HL-60/S4 treated with retinoic acid at 250 ng/mL for 4 days and 3 days (cell line): ENCODE data around the gene RSRC1.

Source experiments
- in situ Hi-C: fragments of 300-500 bp; cut with MboI; formaldehyde crosslinking; loops from 2 replicates; pipeline ENCODE4 v1.7.0; 2022; ENCODE audit warnings: low sequenced_read_pairs

RSRC1 gene

DNA sequence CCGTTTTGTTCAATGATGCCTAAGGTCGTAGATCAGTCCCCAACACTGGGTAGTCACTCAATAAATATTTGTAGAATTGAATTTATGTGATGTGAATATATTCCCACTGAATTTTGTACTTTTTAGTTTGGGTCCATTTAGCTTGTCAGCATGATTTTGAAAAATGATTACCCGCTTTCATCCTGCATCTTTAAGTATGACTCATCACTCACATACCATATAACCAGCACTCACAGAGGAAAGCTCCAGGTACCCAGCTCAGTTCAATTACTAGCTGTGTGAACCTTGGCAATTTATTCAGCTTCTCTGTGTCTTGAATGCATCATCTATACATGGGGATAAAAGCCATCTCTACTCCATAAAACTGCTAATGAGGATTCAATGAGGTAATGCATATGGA is 458.9 kb downstream of the RSRC1 start:
- in situ Hi-C loops: no loop called here

DNA sequence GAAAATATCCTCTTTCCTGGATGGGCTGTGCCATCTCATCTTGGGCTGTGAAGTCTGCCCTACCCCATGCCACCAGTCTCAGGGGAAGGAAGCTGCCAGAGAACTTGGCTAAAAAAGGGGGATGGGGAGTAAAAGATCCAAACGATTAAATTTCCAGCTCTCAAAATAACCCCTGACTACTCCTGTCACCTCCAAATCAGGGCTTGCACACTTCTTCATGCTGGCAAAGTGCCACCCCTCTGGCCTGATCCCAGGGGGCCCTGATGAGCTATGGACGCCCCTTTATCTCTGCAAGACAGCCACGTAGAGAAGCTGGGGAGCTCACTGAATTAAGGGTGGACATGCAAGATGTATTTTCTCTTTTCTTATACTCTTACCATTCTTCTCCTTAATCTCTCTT is 459.9 kb downstream of the RSRC1 start:
- in situ Hi-C loops: no loop called here

DNA sequence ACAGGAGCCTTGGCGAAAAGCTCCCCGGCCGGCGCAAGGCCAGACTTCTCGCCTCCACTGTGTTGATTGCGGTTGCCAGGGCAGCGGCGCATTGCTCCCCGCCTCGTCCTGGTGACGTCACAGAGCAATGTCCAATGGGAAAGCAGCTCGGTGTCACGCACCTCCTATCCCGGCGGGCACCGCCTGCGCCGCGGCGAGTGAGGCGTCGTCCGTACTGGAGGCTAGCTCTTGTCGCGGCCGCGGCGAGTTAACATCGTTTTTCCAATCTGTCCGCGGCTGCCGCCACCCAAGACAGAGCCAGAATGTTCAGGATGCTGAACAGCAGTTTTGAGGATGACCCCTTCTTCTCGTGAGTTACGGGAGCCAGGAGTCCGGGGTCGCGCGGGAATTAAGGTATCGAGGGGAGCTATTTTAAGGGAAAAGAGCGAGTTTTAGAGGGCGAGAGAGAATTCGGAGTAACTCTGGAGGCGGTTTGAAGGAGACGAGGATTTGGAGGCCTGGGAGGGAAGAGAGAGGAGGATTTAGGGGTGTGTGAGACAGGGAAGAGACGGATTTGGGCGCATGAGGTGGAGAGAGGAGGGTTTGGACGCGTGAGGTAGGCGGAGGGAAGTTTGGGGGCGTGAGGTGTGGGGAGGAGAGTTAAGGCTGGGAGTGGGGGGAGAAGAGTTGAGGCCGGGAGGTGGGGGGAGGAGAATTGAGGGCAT is 461.3 kb downstream of the RSRC1 start, which contains the start of gene MLF1:
Gene MLF1, plus strand, starts transcription at position 196 of the 704 bp plus-strand sequence. Its CDS starts 107 bp downstream, at position 303.
- in situ Hi-C loops: no loop called here

DNA sequence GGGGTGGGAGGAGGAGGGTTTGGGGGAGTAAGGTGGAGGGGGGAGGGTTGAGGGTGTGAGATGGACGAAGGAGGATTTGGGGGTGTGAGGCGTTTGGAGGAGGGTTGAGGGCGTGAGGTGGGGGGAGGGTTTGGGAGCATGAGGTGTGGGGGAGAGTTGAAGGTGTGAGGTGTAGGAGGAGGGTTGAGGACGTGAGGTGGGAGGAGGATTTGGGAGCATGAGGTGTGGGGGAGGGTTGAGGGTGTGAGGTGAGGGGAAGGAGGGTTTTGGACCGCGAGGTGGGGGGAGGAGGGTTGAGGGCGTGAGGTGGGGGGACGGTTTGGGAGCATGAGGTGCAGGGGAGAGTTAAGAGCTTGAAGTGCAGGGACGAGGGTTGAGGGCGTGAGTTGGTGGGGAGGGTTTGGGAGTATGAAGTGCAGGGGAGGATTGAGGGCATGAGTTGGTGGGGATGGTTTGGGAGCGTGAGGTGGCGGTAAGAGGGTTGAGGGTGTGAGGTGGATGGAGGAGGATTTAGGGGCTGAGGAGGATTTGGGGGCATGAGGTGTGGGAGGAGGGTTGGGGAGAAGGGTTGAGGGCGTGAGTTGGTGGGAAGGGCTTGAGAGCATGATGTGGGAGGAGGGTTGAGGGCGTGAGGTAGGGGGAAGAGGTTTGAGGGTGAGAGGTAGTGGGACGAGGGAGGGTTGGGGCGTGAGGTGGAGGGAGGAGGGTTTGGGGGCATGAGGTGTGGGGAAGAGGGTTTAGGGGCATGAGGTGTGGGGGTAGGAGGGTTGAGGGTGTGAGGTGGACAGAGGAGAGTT is 462.3 kb downstream of the RSRC1 start:
- in situ Hi-C loops: no loop called here

DNA sequence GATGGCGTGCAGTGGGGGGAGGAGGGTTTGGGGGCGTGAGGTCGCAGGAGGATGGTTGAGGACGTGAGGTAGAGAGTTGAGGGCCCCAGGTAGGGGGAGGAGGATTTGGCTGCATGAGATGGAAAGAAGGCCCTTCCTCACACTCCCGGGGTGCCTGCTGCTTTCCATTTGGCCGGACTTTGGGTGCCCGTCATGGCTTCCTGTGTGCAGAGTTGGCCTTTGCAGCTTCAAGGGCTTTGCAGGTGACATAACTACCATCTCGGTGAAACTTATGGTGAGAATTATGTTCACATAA is 462.8 kb downstream of the RSRC1 start:
- in situ Hi-C loops: no loop called here

DNA sequence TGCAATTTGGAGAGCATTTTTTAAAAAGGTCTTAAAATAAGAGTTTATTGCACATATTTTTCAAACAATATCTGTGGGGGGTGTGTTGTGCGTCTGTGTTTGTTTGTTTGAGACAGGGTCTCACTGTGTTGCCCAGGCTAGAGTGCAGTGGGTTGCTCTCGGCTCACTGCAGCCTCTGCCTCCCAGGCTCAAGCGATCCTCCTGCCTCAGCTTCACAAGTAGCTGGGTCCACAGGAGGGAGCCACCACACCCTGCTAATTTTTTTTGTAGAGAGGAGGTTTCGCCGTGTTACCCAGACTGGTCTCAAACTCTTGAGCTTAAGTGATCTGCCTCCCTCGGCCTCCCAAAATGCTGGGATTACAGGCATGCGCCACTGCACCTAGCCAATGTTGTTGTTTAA is 463.8 kb downstream of the RSRC1 start:
- in situ Hi-C loops: no loop called here

DNA sequence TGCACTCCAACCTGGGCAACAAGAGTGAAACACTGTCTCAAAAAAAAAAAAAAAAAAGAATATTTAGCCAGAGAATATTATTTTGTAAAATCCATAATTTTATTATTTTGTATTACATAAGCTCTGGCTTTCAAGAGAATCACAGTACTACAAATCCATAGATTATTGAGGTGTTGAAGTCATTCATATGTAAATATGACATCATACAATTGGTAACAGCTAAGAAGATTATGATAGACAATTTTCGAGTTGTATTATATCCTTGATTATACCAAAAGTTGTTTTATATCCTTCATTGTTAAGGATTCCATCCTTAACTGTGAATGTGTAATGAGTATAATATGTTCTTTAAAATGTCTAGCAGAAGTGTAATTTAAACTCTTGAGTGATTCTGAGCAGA is 464.8 kb downstream of the RSRC1 start:
- in situ Hi-C loops: no loop called here

DNA sequence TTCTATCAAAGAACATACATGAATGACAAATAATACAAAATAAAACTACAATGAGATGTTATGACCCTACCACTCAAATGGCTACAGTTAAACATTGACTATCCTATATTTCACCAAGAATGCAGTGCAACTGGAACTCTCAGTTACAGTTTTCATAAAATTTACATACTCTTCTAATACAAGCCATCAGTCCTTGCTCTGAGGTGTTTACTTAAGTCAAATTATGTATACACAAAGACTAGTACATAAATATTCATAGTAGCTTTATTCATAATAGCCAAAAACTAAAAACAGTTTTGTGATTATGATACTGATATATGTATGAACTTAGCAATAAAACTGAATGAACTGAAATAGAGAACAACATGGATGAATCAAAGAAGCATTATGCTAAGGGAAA is 480.3 kb downstream of the RSRC1 start:
- in situ Hi-C loops: no loop called here
